Esophagus mucosa (tissue), 1 donor: Measurements from ENCODE around the gene ZBTB46. TPM values are rescaled to one million over a fixed set of nuclear protein-coding genes. Genes with fewer than 3 reads are reported as not detected.
"Not testable (repeated sequence)": the region's sequence is repeated elsewhere in the genome, so short reads cannot be mapped to it uniquely, and the experiment has no call there.

Experiments
- ATAC-seq: fragments of 200-7000 bp; cut with Tn5 transposase; one replicate; pipeline ENCODE4 v1.9.1; 2020
- total RNA-seq: library from RNA; stranded (reverse); gene quantifications from one replicate; pipeline ENCODE4 v1.2.4, GENCODE V29; 2023
- donor health status: DM: yes; HTN: yes; CAD: no.

ZBTB46 gene
- total RNA-seq, 1 donor from 2014 or later = 1.7 TPM

DNA sequence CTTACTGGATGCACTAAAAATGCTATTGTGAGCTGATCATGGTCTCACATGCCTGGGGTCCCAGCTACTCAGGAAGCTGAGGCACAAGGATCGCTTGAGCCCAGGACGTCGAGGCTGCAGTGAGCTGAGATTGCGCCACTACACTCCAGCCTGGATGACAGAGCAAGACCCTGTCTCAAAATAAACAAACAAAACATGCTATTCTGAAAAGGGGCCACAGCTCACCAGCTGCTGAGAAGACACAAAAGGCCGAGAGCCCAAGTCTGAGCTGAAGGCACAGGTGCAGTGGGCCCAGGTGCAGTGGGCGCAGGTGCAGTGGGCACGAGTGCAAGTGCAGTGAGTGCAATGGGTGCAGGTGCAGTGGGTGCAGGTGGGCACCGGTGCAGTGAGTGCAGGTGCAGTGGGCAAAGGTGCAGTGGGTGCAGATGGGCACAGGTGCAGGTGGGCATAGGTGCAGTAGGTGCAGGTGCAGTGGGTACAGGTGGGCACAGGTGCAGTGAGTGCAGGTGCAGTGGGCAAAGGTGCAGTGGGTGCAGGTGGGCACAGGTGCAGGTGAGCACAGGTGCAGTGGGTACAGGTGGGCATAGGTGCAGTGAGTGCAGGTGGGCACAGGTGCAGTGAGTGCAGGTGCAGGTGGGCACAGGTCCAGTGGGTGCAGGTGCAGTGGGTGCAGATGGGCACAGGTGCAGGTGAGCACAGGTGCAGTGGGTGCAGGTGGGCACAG lies 16.0 kb downstream of the ZBTB46 start:
- no peak for ATAC-seq

DNA sequence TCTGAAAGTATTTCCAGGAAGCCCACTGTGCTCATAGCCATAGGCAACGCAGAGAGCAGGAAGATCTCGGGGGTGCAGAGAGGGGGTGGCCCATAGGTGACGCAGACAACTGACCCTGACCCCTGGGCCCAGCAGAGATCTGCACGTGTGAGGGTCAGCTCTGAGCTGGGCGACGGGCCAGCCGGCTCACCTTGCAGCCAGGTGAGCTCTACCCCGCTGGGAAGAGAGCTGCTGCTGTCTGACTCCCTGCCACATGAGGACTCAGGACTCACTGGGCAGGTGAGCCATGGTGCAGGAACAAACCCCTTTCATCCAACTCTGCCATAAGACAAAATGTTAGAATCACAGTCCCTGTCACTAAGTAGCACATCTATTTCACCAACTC lies 19.6 kb downstream of the ZBTB46 start:
- no peak for ATAC-seq

DNA sequence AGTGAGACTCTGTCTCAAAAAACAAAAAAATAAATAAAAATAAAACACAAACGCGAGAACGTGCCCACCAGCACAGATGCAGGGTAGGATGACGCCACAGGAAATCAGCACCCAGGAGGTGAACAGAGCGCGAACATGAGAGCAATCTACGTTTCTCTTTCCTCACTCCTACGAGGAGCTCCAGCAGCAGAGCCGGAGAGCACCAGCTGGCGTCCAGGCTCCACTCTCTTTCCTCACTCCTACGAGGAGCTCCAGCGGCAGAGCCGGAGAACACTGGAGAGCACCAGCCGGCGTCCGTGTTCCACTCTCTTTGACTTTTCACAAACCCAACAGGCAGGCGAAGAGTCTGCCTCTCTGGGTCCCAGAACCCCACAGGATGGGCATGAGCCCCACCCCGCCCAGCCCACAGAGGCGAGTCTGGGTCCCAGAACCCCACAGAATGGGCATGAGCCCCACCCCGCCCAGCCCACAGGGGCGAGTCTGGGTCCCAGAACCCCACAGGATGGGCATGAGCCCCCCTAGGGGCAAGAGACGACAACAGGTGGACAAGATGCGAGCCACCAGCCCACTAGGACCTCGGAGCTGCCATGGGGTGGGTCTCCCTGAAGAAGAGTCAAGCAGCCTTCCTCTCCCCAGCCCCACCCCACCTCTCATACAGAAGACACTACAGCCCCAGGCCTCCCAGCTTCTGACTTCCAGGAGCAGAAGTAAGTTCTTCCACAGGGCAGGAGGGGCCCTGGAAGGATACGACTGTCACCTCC lies 20.2 kb downstream of the ZBTB46 start:
- ATAC-seq = no peak

DNA sequence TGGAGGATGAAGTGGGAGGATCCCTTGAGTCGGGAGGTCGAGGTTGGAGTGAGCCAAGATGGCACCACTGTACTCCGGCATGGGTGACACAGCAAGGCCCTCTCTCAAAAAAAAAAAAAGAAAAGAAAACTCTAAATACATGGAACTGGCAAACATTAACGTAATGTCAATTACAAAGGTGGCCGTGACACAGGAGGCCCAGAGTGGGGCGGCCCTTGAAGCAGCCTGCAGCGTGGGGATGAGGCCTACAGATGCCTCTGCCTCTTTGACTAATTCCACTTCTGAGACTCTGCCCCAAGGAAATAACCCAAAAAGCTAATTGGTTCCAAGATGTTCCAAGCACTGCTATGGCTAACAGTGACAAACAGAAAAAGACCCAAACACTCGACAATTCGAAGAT lies 21.2 kb downstream of the ZBTB46 start:
- no peak for ATAC-seq

DNA sequence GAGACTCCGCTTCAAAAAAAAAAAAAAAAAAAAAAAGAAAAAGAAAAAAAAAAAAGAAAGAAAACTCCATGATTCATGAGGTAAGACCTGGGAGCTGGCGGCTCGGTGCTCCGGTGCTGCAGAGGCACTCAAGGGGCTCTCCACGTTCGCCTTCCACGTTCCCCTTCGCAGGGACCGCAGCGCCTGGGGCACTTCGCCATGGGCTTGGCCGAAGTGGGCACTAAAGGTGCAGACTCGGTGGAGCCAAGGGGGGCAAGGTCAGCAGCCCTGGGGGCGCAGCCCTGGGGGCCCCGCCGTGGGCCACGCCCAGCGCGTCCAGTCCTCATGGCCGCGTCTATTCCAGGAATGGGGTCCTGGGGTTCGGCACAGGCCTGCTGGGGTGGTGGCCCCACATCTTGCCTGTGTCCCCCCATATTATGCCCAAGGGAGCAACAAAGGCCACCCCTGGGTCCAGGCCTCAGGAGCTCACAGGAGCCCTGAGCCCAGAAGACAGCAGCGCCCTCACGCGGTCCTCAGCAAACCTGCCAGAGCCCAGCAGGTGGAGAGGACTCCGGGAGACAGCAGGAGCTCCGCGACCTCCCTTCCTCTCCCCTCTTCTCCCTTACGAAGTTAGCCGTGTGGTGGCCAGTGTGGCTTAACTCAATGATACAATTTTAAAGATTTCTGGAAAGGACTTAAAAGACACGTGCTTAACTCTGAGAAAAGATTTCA lies 21.9 kb downstream of the ZBTB46 start:
- peak; percentile 23 for ATAC-seq

DNA sequence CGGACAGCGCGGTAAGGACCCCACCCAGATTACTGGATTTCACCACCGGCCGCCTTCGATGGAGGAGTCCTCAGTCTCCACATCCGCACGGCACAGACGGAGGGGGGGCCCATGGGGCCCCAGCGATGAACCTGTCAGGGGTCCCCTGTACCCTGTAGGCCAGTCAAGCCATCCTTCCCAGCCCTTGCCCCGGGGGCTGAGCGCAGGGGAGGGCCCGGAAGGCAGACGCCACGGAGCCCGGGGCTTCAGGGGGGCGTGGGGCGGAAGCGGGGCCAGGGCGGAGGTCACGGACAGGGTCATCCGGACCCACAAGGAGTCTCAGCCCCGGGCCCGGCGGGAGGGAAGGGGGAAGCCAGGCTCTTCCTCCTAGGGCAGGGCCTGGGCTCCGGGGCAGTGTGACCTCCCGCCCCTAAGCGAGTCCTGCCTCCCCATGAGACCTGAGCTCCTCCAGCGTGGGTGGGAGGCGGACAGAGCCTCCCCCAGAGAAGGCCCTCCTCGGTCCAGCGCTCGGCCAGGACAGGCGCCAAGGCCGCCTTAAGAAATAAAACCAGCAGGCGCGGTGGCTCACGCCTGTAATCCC lies 22.8 kb downstream of the ZBTB46 start:
- peak; percentile 23 for ATAC-seq

DNA sequence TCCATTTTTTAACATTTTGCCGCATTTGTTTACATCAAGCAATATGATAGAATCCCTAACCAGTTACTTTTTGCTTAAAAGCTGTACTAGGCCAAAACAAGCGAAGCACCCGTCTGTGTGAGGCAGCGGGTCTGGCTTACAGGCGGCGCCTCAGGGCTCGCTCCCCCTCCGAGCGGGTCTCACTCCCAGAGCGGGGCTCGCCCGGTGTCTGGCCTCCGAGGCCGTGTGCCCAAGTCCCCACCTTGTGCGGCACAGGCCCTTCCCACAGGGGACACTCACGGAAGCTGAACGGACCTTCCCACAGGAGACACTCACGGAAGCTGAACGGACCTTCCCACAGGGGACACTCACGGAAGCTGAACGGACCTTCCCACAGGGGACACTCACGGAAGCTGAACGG lies 23.4 kb downstream of the ZBTB46 start:
- no peak for ATAC-seq

DNA sequence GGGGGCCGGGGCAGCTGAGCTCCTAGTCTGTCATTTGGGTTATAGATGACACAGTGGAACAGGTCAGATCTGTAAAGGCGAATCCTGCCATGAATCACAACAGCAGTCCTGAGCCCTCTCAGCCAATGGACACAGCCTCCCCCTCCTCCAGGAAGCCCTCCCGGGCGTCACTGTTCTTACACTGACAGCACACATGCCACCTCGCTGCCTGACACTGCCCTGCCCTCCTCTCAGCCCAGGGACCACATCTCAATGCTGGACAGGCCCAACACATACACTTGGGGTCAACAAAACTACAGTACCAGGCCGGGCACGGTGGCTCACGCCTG lies 26.8 kb downstream of the ZBTB46 start:
- ATAC-seq = no peak

DNA sequence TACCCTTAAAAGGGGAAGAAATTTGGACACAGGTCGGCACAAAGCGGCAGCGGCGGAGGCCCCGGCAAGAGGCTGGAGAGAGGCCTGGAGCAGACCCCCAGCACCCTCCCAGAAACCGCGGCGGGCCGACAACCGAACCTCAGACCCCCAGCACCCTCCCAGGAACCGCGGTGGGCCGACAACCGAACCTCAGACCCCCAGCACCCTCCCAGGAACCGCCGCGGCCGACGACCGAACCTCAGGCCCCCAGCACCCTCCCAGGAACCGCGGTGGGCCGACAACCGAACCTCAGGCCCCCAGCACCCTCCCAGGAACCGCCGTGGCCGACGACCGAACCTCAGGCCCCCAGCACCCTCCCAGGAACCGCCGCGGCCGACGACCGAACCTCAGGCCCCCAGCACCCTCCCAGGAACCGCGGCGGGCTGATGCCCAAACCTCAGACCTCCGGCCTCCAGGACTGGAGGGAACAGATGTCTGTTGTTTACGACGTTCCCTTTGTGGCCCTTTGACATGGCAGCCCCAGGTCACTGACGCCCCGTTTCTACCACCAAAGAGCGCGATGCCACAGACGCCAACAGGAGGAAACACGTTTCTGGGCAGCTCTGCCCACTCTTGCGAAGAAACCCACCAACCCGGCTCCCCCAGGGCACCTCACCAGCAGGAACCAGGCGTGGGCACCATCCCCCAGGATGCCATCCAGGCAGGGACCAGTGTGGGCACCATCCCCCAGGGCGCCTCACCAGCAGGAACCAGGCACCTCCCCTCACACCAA lies 28.4 kb downstream of the ZBTB46 start:
- no peak for ATAC-seq

DNA sequence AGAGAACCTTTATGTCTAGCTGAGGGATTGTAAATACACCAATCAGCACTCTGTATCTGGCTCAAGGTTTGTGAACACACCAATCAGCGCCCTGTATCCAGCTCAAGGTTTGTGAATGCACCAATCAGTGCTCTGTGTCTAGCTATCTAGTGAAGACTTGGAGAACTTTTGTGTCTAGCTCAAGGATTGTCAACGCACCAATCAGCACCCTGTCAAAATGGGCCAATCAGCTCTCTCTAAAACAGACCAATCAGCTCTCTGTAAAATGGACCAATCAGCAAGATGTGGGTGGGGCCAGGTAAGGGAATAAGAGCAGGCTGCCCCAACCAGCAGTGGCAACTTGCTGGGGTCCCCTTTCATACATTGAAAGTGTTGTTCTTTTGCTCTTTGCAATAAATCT lies 29.9 kb downstream of the ZBTB46 start:
- not testable (repeated sequence) for ATAC-seq

DNA sequence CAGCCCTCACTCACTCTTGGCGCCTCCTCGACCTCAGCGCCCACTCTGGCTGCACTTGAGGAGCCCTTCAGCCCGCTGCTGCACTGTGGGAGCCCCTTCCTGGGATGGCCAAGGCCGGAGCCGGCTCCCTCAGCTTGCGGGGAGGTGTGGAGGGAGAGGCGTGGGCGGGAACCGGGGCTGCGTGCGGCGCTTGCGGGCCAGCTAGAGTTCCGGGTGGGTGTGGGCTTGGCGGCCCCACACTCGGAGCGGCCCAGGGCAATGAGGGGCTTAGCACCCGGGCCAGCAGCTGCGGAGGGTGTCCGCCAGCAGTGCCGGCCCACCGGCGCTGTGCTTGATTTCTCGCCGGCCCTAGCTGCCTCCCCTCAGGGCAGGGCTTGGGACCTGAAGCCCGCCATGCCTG lies 30.7 kb downstream of the ZBTB46 start:
- not testable (repeated sequence) for ATAC-seq

DNA sequence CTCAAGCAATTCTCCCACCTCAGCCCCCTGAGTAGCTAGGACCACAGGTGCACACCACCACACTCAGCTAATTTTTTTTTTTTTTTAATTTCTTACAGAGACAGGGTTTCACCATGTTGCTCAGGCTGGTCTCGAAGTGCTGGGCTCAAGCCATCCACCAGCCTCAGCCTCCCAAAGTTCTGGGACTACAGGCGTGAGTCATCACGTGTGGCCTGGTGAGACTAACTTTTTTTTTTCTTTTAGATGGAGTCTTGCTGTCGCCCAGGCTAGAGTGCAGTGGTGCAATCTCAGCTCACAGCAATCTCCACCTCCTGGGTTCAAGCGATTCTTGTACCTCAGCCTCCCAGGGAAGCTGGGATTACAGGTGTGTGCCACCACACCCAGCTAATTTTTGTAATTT lies 31.9 kb downstream of the ZBTB46 start:
- not testable (repeated sequence) for ATAC-seq

DNA sequence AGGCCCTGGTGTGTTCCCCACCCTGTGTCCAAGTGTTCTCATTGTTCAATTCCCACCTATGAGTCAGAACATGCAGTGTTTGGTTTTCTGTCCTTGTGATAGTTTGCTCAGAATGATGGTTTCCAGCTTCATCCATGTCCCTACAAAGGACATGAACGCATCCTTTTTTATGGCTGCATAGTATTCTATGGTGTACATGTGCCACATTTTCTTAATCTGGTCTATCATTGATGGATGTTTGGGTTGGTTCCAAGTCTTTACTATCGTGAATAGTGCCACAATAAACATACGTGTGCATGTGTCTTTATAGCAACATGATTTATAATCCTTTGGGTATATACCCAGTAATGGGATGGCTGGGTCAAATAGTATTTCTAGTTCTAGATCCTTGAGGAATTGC lies 33.9 kb downstream of the ZBTB46 start:
- not testable (repeated sequence) for ATAC-seq

DNA sequence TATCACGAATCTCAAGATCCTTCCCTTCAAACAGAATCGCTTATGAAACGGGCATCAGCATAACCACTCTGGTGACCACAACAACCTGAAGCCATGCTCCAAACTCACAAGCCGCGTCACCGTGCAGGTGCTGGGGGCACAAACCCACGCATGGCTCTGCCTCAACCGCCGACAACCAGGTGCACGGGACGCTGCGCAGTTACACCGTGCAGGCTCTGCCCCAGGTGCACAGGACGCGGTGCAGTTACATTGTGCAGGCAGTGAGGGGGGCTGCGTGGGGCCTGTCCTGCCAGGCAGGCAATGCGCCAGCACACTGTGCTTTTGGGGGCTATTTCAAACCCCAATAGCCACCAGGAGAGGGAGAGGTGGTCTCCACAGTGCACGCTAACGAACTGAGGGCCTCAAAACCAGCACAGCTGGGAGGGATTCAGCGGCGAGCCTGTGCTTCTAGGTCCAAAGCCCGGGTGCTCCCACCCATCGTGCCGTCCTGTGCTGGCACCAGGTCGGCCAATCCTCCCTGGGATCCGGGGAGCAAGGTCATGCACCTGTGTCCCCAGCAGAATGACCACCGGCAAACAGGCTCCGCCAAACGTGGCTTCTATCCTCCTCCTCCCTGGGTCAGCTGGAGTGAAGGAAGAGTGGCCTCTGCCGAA lies 35.8 kb downstream of the ZBTB46 start:
- ATAC-seq = peak; percentile 39

DNA sequence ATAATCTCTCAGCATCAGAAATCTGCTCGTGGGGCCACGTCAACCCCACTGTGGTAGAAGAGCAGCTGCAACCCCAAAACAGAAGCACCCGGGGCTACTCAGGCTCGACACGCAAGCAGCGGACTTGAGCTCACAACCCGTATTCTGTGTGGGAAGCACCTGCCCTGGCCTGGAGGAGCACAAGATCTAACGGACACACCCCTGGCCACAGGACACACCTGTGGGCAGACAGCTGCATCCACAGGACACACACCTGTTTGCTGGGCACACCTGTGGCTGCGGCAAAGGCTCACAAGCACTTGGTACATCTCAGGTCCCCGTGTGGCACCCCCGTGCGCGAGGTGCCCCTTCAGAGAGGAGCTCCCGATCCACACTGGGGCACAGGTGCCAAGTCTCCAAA lies 36.5 kb downstream of the ZBTB46 start:
- ATAC-seq = no peak

DNA sequence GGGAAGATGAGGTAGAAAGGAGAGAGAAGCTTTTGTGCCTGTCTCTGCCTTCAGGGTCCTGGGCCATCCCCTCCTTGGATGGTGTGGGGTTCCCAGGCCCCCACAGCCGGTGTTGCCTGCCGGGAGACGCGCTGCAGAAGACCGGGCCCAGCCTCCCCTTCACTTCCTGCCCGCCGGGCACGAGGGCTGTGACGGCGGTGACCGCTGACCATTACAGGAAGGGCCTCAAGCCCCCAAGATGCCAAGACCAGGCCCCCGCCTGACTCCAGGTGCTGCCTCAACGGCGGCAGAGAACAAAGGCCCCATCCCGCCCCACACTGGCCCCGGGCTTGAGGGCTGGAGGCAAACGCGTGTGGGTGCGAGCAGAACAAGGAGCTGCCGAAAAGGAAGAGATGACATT lies 38.2 kb downstream of the ZBTB46 start:
- no peak for ATAC-seq

DNA sequence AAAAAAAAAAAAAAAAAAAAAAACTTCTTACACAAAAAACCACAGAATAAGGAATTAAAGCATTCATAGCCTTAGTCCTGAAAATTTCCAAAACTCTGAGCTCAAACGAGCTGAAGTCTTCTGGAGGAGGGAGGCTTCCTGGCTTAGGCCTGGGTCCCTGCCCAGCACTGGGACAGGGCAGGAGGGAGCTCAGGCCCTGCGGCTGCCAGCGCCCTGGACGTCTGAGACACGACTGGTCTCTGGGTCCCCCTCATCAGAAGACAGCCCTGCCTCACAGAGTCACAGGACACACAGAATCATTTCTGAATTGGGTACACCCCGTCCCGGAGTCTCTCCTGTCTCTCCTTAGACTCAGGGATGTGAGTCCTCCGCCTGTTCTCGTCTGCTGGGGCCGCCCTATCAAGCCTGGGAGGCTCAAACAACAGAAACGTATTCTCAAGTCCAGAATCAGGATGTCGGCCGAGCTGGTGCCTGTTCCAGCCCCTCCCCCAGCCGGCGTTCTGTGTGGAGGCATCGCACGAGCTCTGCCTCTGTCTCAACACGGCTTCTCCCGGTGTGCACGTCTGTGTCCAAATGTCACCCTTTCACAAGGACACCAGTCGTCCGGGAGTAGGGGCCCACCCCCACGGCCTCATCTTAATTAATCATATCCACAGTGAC lies 39.4 kb downstream of the ZBTB46 start:
- ATAC-seq = no peak

DNA sequence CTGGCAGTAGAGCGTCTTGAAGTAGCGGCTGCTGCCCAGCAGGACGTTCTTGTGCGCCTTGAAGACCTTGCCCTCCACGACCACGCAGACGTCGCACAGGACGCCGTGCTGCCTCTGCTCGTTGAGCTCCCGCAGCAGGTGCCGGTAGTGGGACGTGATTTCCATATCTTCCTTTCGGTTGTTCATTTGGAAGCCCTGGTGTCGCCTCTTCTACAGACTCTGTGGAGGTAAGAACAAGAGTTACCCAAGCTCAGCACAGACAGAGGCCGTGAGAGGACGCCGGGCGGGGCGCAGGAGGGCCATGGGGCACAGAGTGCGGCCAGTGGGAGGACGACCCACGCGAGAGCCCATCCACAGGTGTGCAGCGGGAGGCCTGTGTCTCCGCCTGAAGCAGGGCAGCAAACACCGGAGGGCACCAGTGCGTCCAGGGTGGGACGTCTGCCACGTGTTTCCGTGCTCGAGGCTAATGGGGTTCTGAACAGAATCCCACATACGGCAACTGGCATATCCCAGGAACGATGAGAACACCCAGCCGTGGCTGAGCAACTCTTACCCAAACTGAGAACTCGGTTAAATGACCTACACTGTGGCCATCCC lies 40.4 kb downstream of the ZBTB46 start:
- no peak for ATAC-seq

DNA sequence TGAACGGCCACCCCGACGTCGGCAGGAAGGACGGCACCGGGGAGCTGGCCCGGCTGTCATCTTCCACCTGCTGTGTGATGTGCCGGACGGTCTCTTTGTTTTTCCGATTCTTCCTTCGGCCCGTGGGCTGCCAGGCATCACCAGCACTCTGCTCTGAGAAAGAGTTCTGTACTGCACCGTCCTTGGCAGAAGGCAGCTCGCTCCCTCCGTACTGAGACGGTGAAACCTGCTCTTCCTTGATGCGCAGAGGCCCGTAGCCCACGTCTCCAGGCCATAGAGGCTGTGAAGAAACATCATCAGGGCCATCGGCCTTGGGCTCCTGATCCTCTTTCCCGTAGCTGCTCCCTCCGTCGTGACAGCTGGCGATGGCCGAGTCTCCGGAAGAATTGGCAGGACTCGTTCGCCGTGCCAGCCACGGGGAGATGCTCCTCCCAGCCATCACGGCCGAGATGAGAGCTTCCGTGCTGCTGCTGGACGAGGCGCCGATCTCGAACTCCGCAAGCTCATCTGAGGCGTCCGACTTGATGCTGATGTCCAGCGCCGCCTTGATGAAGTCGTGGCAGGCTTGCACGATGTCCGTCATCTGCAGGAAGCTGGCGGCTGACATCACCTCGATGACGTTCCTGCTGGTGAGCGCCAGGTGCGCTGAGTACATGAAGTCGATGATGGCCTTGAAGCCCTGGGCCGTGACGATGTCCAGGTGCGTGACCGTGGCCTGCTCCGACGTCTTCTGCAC lies 41.1 kb downstream of the ZBTB46 start:
- no peak for ATAC-seq

DNA sequence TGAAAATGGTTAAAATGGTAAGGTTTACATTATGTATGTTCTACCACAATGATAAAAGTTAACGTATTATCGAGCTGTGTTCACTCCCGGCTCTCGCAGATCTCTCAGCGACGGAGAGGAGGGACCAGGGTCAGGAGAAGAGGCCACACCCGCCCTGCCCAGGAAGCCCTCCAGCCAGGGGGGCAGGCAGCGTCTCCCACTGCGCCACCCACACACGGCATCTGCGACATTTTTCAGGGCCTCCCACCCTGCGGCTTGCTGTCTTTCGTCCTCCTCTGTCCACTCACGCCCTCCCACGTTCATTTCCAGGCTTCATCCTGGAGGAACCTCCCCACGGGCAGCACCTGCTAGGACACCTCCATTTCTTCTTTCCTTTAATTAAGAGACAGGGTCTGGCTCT lies 43.3 kb downstream of the ZBTB46 start:
- ATAC-seq = no peak
